Liver (tissue), 9 donors: Measurements from ENCODE around the gene GHR. TPM values are rescaled to one million over a fixed set of nuclear protein-coding genes. Genes with fewer than 3 reads are reported as not detected.

ENCODE experiments used
- DNase-seq: peaks from one replicate; pipeline ENCODE4 v3.0.0-alpha.2; 2017; ENCODE audit warnings: low spot score
- H3K27ac ChIP-seq, 2 donors: one replicate each; pipeline ENCODE4 v1.7.0; 2013; ENCODE audit warnings: inconsistent platforms in 2 of 2, low read length in 2 of 2, control low read depth in 1 of 2, low read depth in 1 of 2, mild to moderate bottlenecking in 1 of 2
- H3K27me3 ChIP-seq, 4 donors: one replicate each; pipeline versions ENCODE4 v1.6.1 to v1.7.0; 2013; ENCODE audit warnings: low read length in 3 of 4, inconsistent platforms in 1 of 4, mild to moderate bottlenecking in 1 of 4, moderate library complexity in 1 of 4; ENCODE audit not compliant: control insufficient read depth in 4 of 4, insufficient read depth in 4 of 4
- H3K36me3 ChIP-seq, 4 donors: one replicate each; pipeline versions ENCODE4 v1.6.1 to v1.7.0; 2013; ENCODE audit warnings: low read length in 3 of 4, mild to moderate bottlenecking in 3 of 4, low read depth in 1 of 4, moderate library complexity in 1 of 4; ENCODE audit not compliant: control insufficient read depth in 4 of 4, insufficient read depth in 3 of 4
- H3K4me1 ChIP-seq, 4 donors: one replicate each; pipeline versions ENCODE4 v1.6.1 to v1.7.0; 2013; ENCODE audit warnings: low read length in 3 of 4, mild to moderate bottlenecking in 3 of 4, moderate library complexity in 1 of 4; ENCODE audit not compliant: control insufficient read depth in 4 of 4, insufficient read depth in 4 of 4
- H3K4me3 ChIP-seq, 3 donors: one replicate each; pipeline versions ENCODE4 v1.6.1 to v1.7.0; 2013; ENCODE audit warnings: low read length in 3 of 3, control low read depth in 1 of 3, low read depth in 1 of 3, mild to moderate bottlenecking in 1 of 3
- H3K9ac ChIP-seq, 2 donors: one replicate each; pipeline ENCODE4 v1.7.0; 2013; ENCODE audit warnings: low read length in 2 of 2, mild to moderate bottlenecking in 2 of 2, moderate library complexity in 2 of 2, control low read depth in 1 of 2, low read depth in 1 of 2
- H3K9me3 ChIP-seq, 4 donors: one replicate each; pipeline versions ENCODE4 v1.6.1 to v1.7.0; 2013; ENCODE audit warnings: low read length in 3 of 4; ENCODE audit not compliant: control insufficient read depth in 4 of 4
- ATF3 ChIP-seq: IDR thresholded peaks from 2 replicates; pipeline ENCODE4 v1.6.1; 2016; ENCODE audit warnings: antibody characterized with exemption
- CTCF ChIP-seq: fragments of 150-350 bp; IDR thresholded peaks from 2 replicates; pipeline ENCODE4 v1.5.1; 2017; ENCODE audit warnings: improper control_type of control experiment, low read depth, low read length; ENCODE audit not compliant: missing input control
- EGR1 ChIP-seq, 2 donors: IDR thresholded peaks; 2 replicates each; pipeline ENCODE4 v1.6.1; 2016 to 2018; ENCODE audit warnings: antibody characterized with exemption in 2 of 2, low read depth in 2 of 2
- FOXA1 ChIP-seq: IDR thresholded peaks from 2 replicates; pipeline ENCODE4 v1.6.1; 2016; ENCODE audit warnings: antibody characterized with exemption
- FOXA2 ChIP-seq: IDR thresholded peaks from 2 replicates; pipeline ENCODE4 v1.6.1; 2016; ENCODE audit warnings: antibody characterized with exemption
- GABPA ChIP-seq, 2 donors: IDR thresholded peaks in 1 of 2; conservative IDR thresholded peaks in 1 of 2; 2 replicates each; pipeline ENCODE4 v1.6.1; 2016; ENCODE audit warnings: antibody characterized with exemption in 2 of 2, mild to moderate bottlenecking in 1 of 2, moderate library complexity in 1 of 2
- HNF4A ChIP-seq, 2 donors: conservative IDR thresholded peaks; 2 replicates each; pipeline ENCODE4 v1.6.1; 2016; ENCODE audit warnings: antibody characterized with exemption in 2 of 2, mild to moderate bottlenecking in 2 of 2
- HNF4G ChIP-seq: IDR thresholded peaks from 2 replicates; pipeline ENCODE4 v1.6.1; 2016; ENCODE audit warnings: antibody characterized with exemption
- RAD21 ChIP-seq, 2 donors: IDR thresholded peaks; 2 replicates each; pipeline ENCODE4 v1.6.1; 2016; ENCODE audit warnings: antibody characterized with exemption in 2 of 2, mild to moderate bottlenecking in 2 of 2
- REST ChIP-seq: IDR thresholded peaks from 2 replicates; pipeline ENCODE4 v1.6.1; 2016; ENCODE audit warnings: antibody characterized with exemption, mild to moderate bottlenecking
- RXRA ChIP-seq, 2 donors: IDR thresholded peaks; 2 replicates each; pipeline ENCODE4 v1.6.1; 2017 to 2018; ENCODE audit warnings: antibody characterized with exemption in 2 of 2, mild to moderate bottlenecking in 1 of 2
- WGBS: extraction: QIAGEN DNeasy Blood & Tissue Kit; methylation state at CpG from one replicate; pipeline ENCODE4 v1.1.7; 2013; 5-methylcytosine and 5-hydroxymethylcytosine counted together
- polyA plus RNA-seq, 2 donors: library from polyadenylated mRNA; stranded (reverse) in 1 of 2; unstranded in 1 of 2; fragments of 200-250 nt in 1 of 2; fragments of >200 nt in 1 of 2; fragmentation: Nextera tagmentation in 1 of 2; extraction: Ambion mirVana in 1 of 2; gene quantifications; one replicate each; pipeline versions ENCODE4 v1.2.1 to v1.2.3, GENCODE V29; 2013 to 2015
- total RNA-seq, 2 donors: library from RNA; depleted of rRNA; stranded (reverse); fragments of >200 nt; gene quantifications; one replicate each; pipeline ENCODE4 v1.2.3, GENCODE V29; 2014
- donor health status: healthy.
- donor health status: healthy.
- donor health status: healthy.
- donor health status: healthy.
- donor health status: healthy.

Gene GHR
- total and polyA plus RNA-seq, 4 donors = 6.6 to 104 (median 20.9) TPM

GRCh38 chr5:42636425-42636824, 213.2 kb downstream of the GHR start:
- no peak overlapping the region for H3K27ac ChIP-seq
- TF ChIP-seq CTCF (peak; percentile 27), RXRA (IDR thresholded peaks at IDR 0.05) (peak in 1 of 2 donors; percentile 5), RAD21 (IDR thresholded peaks at IDR 0.05) (peak; percentile 75 to 78), FOXA2 (no peak)
- peaks cover 1 to 16% (median 8%) of the 10 kb centered on the region in 4 donors for H3K4me1 ChIP-seq
- H3K9ac ChIP-seq = no peak overlapping the region
- H3K36me3 ChIP-seq = peaks cover 0 to 27% (median 5%) of the 10 kb centered on the region in 4 donors
- no peak overlapping the region for H3K4me3 ChIP-seq
- no peaks in the 10 kb centered on the region for H3K27me3 ChIP-seq
- H3K9me3 ChIP-seq = no peaks in the 10 kb centered on the region
- WGBS = 60% methylated on average over 2 of the region's 2 CpGs
- DNase-seq = no peak

GRCh38 chr5:42636946-42637345, 213.7 kb downstream of the GHR start:
- Histone ChIP-seq H3K27ac (no peak overlapping the region), H3K9me3 (no peaks in the 10 kb centered on the region), H3K4me1 (peaks cover 1 to 14% (median 6%) of the 10 kb centered on the region in 4 donors), H3K9ac (no peak overlapping the region), H3K4me3 (no peak overlapping the region), H3K27me3 (no peaks in the 10 kb centered on the region), H3K36me3 (peaks cover 0 to 23% (median 3%) of the 10 kb centered on the region in 4 donors)
- WGBS = 79% methylated on average over 1 of the region's 1 CpG
- no peak for TF ChIP-seq REST
- TF ChIP-seq HNF4G = no peak
- no peak for TF ChIP-seq GABPA (IDR thresholded peaks at IDR 0.05 in 1 of 2, conservative IDR thresholded peaks at IDR 0.05 in 1 of 2)
- DNase-seq = no peak

- Histone ChIP-seq H3K4me3 (no peak overlapping the region), H3K36me3 (peaks cover 0 to 23% (median 3%) of the 10 kb centered on the region in 4 donors), H3K9me3 (no peaks in the 10 kb centered on the region), H3K27ac (no peak overlapping the region), H3K27me3 (no peaks in the 10 kb centered on the region), H3K4me1 (peaks cover 0 to 10% (median 6%) of the 10 kb centered on the region in 4 donors), H3K9ac (no peak overlapping the region)
- no peak for DNase-seq
- TF ChIP-seq RXRA (IDR thresholded peaks at IDR 0.05) = peak; percentile 23 to 33
- no peak for TF ChIP-seq GABPA (IDR thresholded peaks at IDR 0.05 in 1 of 2, conservative IDR thresholded peaks at IDR 0.05 in 1 of 2)
- TF ChIP-seq FOXA1 = no peak
- TF ChIP-seq HNF4A (conservative IDR thresholded peaks at IDR 0.05) = peak; percentile 42 to 52
- TF ChIP-seq EGR1 (IDR thresholded peaks at IDR 0.05; ENCODE audit: low read depth in 2 of 2) = no peak
- TF ChIP-seq FOXA2 = no peak
- peak; percentile 40 for TF ChIP-seq ATF3
- WGBS = 72% methylated on average over 3 of the region's 3 CpGs
Observed at GRCh38 chr5:42638972-42639371, 215.7 kb downstream of the GHR start.
